Body of pancreas (tissue), 4 donors: ENCODE measurements around the gene CDK19.

Experiments
- POLR2A ChIP-seq, 3 donors: fragments of 450-650 bp; IDR thresholded peaks; one replicate each; pipeline ENCODE4 v1.6.1; 2016; ENCODE audit warnings: antibody characterized with exemption in 3 of 3, mild to moderate bottlenecking in 2 of 3
- TF ChIP-seq, protein P1 (sequence below), 7 experiments: fragments of 450-650 bp in 4 of 7; fragments of 200-600 bp in 3 of 7; sonication (generic) in 3 of 7; IDR thresholded peaks; one replicate each; pipeline ENCODE4 v1.5.1; 2016 to 2019; ENCODE audit warnings: antibody characterized with exemption in 7 of 7

DNA sequence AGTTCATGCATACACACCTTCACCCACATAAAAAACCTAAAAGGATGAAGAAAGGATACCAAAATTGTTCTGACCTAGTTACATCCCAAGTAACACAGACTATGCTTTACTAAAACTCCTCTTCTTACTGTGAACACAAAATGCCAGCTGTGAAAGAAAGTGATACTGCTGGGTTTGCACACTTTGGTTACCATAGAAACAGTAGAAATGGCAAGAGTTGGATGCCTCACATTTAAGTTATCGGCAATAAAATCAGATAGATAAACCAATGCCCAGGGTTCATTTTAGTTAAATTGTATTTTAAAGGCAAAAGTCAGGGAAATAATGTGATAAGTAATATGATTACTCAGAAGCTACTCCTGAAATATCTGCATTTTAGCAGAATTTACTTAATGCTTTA is 161.9 kb downstream of the CDK19 start:
- TF ChIP-seq, protein P1, sequence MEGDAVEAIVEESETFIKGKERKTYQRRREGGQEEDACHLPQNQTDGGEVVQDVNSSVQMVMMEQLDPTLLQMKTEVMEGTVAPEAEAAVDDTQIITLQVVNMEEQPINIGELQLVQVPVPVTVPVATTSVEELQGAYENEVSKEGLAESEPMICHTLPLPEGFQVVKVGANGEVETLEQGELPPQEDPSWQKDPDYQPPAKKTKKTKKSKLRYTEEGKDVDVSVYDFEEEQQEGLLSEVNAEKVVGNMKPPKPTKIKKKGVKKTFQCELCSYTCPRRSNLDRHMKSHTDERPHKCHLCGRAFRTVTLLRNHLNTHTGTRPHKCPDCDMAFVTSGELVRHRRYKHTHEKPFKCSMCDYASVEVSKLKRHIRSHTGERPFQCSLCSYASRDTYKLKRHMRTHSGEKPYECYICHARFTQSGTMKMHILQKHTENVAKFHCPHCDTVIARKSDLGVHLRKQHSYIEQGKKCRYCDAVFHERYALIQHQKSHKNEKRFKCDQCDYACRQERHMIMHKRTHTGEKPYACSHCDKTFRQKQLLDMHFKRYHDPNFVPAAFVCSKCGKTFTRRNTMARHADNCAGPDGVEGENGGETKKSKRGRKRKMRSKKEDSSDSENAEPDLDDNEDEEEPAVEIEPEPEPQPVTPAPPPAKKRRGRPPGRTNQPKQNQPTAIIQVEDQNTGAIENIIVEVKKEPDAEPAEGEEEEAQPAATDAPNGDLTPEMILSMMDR (IDR thresholded peaks at IDR 0.05), result no peak
- TF ChIP-seq POLR2A (IDR thresholded peaks at IDR 0.05), result no peak
